HG03378 (cell line): ENCODE measurements around the gene MEF2C.

ENCODE experiments used
- ATAC-seq: cut with Tn5 transposase; IDR thresholded peaks from one replicate; pipeline ENCODE4 v1.9.1; 2021; ENCODE audit warnings: mild to moderate bottlenecking, moderate library complexity; ENCODE audit not compliant: unreplicated experiment

Gene MEF2C

DNA sequence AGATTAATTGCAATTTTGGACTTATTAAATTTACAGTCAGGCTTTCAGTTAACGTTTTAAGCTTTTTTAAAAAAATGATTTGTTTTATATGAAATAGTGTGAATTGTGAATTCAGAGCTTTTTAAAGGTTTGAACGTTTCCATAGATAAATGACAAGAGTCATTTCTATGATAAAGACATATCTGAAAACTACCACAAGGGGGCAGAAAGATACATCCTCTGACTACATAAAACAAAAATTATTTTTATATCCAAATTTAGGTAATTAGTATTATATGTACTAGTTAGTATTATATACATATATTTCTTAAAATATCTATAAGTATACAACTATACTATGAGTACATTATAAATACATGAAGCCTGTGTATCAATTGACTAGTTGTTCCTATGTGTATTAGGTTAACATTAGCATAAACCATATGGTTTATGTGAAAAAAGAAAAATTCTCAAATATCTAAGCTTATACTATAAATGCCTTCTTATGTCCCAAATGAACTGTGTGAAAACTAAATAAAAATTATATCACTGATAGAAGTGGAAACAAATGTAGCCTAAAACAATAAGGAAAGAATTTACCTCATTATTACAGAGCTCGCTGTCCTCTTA, 155.2 kb downstream of the MEF2C start:
- no peak for ATAC-seq

GRCh38 chr5:88725454-88725853, 157.5 kb downstream of the MEF2C start:
- no peak for ATAC-seq

DNA sequence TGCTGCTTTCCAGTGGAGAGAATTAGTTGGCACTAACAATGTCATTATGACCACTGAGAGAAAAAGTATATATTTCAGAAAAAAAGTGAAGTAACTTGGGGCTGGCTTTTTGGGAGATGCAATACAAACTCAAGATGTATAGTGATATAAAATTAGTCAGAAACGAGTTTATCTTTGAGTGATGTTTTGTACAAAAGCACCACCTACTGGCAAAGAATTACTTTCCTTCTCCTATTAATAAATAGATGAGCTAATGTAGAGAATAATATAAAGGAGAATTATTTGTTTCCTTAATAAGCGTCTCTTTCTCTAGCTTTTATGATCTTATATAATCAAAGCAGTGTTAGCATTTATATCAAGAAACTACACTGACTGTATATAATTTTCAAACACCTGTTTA, 158.8 kb downstream of the MEF2C start:
- no peak for ATAC-seq

- no peak for ATAC-seq
These were observed 160.4 kb downstream of the MEF2C start for GRCh38 chr5:88722546-88723073.

- ATAC-seq: no peak
These were observed 163.6 kb downstream of the MEF2C start for GRCh38 chr5:88719434-88719833.

DNA sequence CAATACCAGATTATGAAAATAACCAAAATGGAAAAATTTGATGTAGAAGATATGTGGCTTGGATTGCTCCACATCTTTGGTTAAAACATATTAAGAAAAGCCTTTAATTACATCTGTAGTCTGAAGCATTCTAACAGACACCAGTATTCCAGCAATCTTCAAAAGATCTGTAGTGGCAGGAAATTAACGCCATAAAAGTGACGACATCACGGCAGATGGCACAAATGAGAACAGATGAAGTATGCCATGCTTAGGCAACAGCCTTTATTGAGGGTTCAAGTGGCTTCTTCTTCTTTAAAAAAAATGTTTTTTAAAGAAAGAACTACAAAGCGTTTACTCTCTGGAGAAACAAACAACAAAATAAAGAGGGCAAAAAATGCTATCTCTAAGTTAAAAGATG, 164.2 kb downstream of the MEF2C start:
- no peak for ATAC-seq

GRCh38 chr5:88716101-88716500, 166.9 kb downstream of the MEF2C start:
- ATAC-seq: no peak

DNA sequence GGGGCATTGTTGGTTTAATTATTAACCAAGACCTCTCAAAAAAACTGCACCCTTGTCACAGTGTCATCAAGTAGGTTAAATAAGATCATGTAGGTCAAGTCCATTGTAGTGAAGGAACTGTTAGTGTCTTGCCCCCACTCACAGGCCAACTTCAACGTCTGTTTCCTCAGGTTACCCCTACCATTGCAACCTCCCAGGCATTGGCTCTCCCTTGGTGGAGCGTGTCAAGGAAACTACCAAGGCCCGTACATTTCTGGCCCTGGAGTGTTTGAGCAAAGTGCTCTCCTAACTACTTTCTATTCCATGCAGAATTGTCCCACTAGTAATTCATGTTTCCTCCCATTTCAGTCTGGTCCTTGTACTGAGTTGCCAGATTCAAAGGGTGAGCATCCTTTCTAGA, 167.5 kb downstream of the MEF2C start:
- no peak for ATAC-seq

DNA sequence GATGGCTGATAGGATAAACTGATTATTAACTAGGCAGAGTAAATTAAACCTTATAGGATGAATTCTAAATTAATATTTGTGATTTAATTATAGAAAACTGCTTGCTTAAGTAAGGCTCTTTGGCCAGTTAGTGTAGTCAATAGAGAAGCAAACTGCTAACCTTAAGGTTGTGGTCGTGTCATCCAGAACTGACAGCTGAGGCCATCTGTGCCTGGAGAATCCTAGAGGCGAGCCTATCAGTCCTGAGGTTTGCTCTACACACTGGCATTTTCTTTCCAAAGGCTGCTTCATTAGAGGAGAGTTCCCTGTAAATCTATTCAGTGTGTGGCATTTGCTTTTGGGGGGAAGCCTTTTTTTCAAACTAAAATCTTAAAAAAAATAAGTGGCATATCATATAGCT, 169.2 kb downstream of the MEF2C start:
- no peak for ATAC-seq

GRCh38 chr5:88708682-88709398, 174.1 kb downstream of the MEF2C start:
- ATAC-seq: no peak

DNA sequence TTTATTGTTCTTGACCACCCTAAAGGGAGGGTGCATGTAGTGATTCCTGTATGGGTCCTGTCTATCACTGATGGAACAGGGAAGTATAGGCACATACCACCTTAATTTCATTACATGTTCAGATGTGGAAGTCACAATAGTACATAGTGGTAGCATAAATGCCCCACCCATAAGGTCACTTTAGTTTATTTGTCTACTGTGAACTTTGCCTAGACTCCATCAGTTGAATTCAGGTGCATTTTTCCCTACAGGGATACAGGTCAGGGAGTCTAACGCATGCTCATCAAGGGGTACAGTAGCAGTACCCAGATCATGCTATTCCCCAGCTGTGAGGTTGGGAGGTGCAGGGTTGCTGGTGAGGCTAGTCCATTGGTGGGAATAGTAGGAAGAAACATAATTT, 175.0 kb downstream of the MEF2C start:
- ATAC-seq: no peak

- no peak for ATAC-seq
These were observed 175.6 kb downstream of the MEF2C start for GRCh38 chr5:88707216-88707965.

DNA sequence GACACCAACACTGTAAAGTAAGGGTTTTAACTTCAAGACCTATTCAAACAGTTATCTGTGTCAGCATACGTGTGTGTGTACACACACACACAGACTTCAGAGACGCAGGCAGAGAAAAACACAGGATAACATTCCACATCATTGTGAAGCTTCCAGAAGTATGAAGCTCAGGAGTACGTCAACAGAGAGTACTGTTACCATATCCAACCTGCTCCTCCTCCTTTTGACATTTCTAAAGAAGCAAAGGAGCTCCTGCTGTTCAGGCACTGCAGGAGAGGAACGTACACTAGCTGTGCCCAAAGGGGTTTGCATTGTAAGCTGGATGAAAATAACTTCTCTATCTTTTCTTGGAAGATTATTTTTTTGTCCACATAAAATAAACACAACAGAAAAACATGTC, 180.7 kb downstream of the MEF2C start:
- no peak for ATAC-seq

DNA sequence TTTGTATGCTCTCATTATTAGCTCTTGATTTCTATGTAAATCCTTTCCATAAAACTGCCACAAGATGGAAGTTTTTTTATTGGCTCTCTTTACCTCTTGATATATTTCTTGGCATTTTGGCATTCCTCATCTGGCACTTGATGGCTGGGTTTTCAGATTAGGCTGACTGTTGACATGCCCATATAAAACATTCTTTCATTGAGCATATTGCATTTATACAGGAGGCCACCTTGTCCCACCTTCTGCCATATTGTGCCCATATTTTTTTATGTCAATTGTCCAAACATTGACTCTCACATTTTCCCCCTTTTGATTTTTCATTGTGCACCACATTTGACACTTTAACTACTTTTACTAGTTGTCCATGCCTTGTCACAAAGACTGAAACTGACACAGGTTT, 182.9 kb downstream of the MEF2C start:
- no peak for ATAC-seq

GRCh38 chr5:88698290-88698689, 184.7 kb downstream of the MEF2C start:
- no peak for ATAC-seq

- ATAC-seq: no peak
These were observed 186.5 kb downstream of the MEF2C start for GRCh38 chr5:88696466-88696865.

DNA sequence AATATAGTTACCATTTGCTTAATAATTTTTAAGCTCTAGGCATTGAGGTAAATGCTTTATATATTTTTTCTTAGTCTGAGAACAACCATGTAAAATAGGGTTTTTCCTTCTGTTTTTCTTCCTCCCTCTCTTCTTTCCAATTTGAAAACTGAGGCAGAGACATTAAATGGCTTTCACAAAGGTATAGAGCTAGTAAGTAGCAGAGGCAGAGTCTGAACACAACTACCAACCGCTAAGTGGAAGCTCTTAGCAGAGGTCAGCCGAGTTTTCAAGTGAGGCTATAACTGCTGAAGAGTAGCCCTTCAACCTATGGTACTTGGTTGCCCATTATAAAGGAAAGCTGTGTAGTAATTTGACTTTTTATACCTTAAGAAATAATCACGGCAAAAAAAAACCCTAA, 187.1 kb downstream of the MEF2C start:
- ATAC-seq: no peak

- ATAC-seq: no peak
These were observed 187.8 kb downstream of the MEF2C start for GRCh38 chr5:88695232-88695631.

GRCh38 chr5:88694023-88694679, 188.8 kb downstream of the MEF2C start:
- ATAC-seq: no peak

GRCh38 chr5:88693071-88693932, 189.7 kb downstream of the MEF2C start:
- ATAC-seq: no peak
